NOMO-1 treated with dmso at 0.1 percent for 144 hours (cell line): ENCODE results near the gene REG3G.

Source experiments
- DNase-seq: peaks from one replicate; lab custom pipeline; 2025; ENCODE audit not compliant: unreplicated experiment; lab: John Stamatoyannopoulos, UW

REG3G gene

DNA sequence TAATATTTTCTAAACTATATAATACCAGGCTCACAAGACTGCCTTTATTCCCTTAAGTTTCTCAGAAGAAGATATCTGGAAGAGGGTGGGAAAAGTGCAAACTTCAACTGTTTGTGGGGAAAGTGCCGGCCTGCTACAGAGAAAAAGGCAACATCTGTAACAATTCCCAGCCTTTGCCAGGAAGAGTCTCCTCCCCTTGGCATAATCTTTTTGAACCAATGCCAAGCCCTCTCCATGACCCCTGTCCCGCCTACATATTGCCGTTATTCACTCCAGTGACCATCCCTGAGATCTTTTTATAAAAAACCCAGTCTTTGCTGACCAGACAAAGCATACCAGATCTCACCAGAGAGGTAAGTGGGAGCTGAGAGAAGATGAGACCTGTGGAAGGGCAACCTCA lies at the start of gene REG3G:
Gene REG3G (plus strand): TSS at position 282 of the 400 bp plus-strand sequence. CDS start 392 bp downstream, outside the sequence.
- DNase-seq = no peak

DNA sequence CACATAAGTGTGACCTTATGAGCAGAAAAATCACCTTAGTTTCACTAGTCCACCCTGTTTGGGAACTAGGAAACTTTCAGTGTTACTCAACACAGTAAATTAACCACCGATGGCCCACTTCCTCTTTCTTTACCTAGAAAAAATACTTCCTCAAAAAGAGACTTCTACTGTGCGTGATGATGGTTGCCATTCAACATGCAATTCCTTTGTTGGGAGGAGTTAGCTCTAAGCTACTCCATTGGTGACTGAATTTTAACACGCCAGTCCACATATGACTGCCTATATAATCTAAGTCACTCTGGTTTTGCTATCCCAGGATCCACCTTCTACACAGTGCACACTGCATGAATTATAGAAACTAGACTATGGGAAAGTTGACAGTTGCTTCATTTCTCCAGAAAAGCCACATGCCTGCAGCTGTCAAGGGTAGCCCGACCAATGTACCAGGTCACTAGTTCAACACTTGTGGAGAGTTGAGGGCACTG lies 47.8 kb upstream of the REG3G start:
- peak; percentile 85 for DNase-seq

DNA sequence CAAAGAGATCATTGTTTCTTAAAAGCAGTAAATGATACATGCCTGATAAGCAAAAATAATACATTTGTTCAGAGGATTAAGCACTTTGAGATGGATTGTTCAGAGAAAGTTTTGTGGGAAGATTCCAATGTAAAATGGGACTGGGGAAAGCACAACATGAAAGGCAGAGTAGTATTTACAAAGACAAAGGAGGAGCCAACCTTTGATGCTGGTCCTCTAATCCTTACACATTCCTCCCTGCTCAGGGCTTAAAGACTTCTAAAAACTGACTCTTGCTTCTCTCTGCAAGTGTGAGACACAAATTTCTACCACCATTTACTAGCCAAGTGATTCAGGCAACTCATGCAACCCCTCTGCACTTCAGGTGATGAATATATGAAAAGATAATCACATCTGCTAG lies 47.2 kb upstream of the REG3G start:
- no peak for DNase-seq

DNA sequence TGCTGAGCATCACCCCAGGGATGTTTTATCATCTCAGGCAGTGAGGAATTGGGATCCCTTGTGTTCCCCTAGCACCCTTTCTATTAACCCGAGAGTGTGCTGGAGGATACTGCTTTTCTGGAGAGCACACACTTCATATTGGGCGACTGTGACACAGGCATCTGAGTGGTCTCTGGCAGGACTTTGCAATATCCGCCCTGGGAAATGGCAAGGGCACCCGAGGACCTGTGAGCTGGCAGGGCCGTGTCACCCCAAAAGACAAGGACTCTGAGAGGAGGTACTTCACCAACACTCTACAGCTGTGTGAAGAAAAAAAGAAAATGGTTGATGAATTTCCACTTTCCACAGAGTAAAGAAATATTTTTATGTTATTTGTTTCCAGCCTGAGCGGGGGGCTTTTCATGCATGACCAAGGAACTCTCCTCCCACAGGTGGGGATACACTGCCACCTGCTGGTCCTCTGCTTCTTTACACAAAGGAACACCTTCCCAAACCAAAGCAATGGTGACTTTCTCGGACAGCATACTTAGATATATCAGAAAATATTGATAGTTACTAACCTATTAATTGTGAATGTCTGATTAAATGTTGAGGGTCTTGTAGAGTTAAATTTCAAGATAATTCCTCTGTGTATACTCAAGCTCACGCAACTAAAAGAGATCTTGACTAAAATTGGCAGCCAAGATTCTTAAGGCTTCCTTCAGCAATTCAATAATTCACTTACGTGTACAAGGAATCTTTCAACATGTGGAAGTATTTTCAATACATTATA lies 45.9 kb upstream of the REG3G start:
- DNase-seq = peak; percentile 10

DNA sequence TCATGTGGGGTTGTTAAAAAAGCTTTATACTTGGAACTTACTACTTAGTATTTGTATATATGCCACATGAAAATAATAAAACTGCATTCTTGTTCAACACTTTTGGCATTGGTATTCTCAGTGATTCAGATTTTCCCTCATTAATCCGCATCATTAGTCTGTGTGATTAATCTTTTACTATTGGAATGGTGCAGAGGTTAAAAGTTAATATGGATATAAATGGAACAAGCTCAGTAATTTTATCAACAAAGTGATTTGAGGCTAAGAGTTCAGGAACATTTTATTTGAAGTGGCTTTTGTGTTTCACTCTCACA lies 45.4 kb upstream of the REG3G start:
- DNase-seq = no peak

DNA sequence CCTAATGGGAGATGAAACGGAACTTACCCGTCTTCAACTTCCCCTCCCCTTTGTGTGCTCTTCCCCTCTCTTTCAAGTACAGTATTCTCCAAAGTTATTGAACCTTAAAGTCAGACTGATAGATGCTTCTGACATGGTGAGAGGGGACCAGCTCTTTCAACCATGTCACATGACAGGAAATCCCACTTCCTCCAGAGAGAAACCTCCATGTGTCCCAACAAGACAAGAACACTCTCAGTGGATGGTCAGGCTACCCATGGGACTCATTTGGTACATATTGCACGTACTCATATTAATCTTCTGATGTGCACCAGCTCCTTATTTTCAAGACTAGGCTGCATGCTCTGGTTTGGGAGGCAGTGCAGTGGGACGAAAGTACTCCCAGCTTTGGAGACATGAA lies 44.6 kb upstream of the REG3G start:
- DNase-seq = no peak

DNA sequence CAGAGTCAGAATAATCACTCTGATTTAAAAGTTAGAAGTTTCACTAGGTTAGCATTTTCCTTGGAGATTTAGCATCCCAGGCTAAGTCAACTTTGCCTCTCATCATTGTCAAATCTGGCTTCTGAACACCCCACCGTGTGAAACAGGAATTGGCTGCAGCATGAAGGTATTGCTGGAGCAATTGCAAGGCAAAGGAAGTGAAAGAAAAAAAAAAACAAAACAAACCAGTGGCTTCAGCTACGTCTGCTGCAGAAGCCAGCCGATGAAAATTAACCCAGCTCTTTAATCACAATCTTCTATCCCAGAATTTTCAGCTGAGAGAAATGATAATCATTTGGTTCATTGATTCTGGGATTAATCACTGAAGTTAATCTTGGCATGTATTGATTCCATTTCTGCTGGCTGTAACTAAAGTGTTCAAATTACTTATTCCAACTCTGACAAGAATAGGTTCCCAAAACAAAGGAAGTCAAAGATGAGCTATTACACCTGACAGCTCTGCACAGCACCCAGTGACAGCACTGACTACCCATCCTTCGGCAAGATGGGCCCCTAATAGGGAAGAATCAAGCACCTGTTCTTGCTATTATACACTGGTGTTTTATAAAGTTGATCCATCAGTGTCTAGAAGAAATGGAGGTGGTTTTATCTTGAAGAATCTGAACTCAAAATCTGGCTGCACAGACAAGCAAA lies 42.7 kb upstream of the REG3G start:
- DNase-seq = peak; percentile 17

DNA sequence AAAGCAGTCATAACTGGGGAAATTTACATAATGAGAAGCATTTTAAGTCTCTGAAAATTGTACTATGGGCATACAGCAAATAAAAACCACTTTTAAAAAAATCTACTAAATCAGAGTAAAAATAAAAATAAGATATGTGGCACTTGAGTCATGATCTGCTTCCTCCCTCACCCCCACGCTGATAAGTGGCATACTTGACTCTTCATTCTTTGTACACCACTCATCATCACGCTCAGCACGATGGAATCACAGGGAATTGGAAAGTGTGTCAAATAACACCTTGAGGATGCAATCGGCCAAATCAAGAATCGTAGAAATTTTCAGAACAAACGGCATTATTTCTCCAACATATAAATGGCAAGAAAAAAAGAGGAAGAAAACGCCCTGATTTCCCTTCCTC lies 41.1 kb upstream of the REG3G start:
- no peak for DNase-seq

DNA sequence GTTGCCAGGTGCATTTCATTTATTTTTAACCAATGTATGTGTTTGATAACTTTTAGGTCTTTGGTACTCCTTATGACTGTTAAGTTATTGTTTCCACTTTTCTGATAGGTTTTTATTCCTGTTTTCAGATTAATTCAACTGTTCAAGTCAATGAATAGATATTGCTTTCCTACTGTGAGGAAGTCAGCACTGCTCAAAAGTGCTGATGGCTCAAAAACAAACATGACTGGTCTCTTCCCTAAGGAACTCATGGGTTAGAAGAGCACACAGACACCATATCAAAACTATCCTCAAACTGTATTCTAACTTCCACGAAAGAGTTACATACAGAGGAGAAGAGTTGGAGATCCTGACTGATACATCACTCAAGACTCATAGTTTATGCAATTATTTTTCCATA lies 39.9 kb upstream of the REG3G start:
- no peak for DNase-seq

DNA sequence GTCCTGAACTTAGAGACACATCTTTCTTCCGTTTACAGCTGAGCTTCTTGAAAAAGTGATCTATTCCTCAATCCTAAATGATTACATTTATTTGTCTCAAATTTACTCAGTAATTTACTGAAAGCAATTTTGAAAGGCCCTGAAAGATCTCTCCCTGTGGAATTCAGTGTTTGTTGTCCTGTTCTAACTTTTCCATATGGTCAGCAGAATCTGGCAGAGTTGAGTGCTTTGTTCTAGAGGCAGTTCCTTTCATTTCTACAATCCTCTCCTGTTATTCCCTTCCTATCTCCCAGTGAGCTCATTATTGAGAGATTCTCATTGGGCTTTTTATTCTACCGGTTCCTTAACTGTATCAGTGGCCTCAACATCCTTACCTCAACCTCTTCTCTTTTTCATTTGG lies 36.5 kb upstream of the REG3G start:
- no peak for DNase-seq

DNA sequence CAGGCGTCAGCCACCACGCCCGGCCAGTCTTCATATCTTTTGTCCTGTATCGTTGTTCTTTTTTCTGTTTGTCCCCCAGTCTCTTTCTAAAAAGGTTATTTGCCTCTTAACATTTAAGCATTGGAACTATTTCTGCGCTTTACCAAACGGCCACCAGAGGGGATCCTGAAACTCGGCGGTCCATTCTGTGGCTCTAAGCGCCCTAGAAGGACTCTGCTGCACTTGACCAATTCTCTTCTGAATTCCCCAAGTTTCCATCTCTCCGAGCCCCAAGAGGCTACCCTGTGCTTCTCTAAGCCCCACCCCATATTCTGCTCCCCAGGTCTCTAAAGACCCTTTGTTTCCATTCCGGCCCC lies 33.1 kb upstream of the REG3G start:
- peak; percentile 33 for DNase-seq

DNA sequence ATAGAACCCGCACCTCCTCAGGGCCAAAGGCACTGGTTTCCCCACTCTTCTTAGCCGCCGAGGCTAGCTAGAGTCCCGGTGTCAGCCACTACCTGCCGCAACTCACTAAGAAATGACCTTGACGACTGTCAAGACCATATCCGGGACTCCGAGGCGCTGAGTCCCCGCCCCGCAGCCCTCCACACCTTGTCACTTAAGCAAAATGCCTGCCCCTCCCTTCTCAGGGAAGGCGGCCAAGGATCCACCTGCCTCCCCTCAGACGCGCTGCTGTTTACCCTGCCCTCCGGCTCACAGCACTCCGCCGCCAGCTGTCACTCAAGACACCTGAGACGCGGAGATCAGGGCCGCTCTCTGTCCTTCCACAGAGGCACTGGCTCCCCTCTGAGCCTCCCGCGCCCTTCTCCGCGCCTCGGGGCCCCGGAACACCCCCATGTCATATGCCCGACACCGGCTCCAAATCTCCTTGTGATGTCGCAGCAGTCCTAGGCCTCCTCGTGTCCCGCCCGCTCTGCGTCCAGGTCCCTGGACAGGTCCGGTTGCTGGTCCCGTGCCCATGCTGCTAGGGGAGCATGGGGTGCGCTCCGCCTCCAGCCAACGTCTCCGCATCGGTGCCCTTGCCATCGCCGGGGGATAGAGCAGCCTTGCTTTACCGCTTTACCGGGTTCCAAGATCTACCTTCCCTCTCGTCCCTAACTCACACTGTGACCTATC lies 32.5 kb upstream of the REG3G start:
- DNase-seq = no peak

DNA sequence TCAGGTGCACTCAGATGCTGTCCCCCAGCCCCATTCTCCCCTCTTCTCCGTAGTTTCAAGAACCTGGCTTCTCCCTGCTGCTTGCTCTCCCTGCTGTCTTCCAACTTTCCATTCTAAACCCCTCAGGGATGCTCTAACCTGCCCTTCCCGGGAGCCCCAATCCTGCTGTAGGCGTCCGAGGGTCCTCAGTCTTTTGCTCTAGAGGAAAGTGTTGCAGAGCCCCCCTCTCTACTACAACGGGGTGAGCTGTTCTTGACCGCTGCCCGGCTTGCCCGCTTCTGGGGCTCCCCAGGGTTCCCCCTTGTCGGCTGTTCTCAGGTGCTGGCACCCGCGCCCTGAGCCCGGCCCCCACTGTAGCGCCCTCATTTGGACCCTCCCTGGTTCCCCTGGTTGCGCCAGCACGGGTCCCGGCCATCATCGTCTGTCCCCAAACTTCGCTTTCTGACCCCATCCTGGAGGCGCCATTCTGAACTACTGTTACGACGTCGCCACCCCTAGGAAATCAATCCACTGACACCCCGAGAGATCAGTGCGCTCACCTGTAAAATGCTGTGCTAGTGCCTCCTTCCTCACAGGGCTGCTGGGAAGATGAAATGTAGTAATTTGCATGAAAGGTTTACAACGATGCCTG lies 31.9 kb upstream of the REG3G start:
- no peak for DNase-seq

DNA sequence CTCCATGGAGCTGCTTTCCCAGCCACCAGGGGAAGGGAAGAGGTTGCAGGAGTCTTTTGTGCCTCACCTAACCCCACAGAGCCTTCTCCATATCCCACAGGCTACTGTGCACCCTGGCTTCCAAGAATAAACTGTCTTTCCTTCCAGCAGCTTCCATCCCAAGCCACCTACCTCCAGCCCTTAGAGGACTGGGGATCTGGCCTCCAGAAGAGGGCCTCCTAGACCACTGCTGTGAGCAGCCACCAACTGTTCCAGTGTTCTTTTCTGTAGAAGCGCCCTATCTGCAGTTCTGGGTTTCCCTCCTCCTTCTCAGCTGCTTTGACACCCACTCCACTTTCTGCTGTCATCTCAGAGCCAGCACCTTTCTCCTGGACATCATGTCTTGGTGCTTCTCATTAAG lies 30.7 kb upstream of the REG3G start:
- no peak for DNase-seq

DNA sequence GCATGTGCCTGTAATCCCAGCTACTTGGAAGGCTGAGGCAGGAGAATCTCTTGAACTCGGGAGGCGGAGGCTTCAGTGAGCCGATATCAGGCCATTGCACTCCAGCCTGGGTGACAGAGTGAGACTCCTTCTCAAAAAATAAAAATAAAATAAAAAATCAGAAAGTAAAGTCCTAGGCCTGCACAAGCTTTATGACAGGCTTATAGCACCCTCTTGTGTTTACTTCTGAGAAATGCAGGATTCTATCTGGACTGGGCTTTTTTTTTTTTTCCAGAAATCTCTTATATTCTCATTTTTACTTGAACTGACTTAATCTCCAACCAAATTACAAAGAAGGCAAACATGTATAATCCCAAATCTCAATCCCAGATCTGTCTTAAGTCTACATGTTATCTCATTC lies 26.1 kb upstream of the REG3G start:
- DNase-seq = no peak

DNA sequence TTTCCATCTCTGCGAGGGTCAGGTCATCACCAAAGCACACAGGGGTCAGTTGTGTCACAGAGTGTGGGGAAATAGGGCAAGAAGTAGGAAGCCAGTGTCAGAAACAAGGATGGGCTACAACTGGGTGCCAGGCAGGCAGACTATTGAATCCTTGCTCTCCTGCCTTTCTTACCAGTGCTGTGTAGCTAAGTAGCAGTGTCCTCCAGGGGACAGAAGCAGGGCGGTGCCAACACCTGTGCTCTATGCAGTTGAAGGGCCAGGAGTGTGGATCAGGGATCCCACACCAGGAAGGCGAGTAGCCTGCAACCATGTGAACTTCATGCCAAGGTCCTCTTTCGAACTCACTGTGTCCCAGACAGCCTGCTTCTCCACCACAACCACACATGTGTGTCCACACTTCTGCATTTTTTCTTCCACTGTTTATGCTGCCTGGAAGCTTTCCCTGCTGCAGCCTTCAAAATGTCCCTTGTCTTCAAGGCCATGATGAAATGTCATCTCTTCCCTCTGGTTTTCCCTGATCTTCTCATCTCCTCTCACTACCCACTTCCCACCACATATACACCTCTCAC lies 25.4 kb upstream of the REG3G start:
- no peak for DNase-seq

DNA sequence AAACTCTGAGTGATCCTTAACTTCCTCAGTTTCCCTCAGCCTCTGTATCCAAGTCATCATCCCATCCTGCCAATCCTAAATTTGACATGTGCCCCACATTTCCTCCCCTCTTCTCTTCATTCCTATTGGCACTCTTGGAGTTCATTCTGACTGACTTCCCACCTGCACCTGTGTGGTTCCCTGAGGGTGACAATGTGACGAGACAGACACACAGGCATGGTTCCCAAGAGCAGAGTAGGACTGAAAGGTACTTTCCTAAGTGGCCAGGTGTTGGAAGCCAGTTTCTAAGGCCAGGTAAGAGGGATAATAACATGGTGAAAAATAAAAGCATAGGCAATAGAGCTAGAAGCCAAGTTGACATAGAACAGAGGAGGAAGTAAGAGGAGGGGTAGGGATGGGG lies 24.2 kb upstream of the REG3G start:
- DNase-seq = no peak

DNA sequence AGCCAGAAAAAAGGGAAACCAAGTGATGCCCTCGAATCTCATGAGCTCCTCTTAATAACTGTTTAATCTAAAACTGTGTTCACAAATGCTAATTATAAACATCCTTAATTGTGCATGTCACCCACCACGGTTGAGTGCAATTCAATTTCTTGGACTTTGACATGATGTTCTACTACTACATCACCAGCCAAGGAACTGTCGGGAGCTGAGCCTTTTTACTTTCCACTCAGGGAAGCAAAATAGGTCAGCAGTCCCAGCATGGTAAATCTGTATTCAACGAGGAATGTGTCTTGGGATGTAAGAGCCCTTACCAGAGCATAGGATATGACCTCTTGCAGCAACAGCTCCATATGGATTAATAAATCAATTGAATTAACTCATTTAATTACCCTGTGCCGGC lies 20.8 kb upstream of the REG3G start:
- no peak for DNase-seq

DNA sequence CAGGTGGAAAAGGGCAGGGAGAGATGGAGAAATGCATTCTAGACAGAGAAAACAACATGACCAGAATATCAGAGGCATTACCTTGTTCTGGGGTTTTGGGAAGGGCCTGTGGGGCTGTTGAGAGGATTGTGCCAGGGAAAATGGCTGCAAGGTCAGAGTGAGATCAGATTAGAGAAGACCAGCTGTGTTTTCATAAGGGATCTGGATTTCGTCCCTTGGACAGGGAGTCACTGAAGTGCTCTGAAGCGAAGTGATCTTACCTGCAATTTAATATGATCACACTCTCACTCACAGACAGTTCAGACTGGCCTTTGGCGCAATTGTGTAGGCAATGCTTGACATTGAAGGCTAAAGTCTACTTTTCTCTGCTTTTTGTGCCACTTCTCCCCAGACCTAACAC lies 20.3 kb upstream of the REG3G start:
- no peak for DNase-seq

DNA sequence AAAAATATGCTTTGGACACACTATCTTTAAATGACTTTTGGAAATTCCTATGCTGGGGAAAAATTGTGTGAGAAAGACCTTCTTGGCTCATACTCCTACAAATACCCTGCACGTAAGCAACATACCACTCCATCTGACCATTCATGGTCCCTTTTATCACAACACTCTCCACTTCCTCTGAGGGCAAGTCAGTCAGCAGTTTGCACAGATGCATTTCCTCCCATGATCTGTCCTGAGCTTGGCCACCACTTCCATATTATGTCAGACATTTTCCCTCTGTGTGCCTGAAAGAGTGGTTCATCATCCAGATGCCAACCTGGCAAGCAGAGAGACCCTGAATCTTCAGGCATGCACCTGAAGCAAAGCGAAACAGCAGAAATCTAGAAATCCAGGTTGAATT lies 16.1 kb upstream of the REG3G start:
- DNase-seq = no peak

DNA sequence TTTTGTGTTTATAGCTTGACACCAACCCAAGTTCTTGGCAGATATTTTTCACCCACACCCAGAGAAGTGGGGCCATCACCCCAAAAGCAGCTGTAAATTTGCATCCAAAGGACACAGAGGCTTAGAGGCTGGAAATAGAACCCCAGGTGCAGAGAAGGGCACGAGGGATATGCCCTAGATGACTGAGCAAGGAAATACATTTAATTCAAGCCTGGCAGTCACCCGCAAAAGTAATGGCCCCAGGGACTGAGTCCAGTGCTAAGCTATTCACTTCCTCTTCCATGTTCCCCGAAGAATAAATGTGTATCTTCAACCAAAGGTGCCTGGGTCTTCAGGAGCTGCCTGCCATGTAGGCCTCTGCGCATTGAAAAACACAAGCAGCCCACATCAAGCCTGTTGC lies 14.0 kb upstream of the REG3G start:
- no peak for DNase-seq
